ENCODE measurements around the gene ZNF319. TPM values are rescaled to one million over a fixed set of nuclear protein-coding genes. Genes with fewer than 3 reads are reported as not detected.
A peak's percentile ranks its signal among the peaks of the same experiment; 100 is the strongest.

The ZNF319 gene
- total and polyA plus RNA-seq, 7 experiments from 2014 or later, result 4.4 to 20.8 (median 12.5) TPM

GRCh38 chr16:58029410-58029809, 28.9 kb upstream of the ZNF319 start:
- H3K9me3 ChIP-seq (ENCODE audit: control insufficient read depth in 2 of 3, low read length in 3 of 3), result no peaks in the 10 kb centered on the region
- Mint-ChIP-seq H3K4me1 (peaks cover 0 to 13% (median 8%) of the 10 kb centered on the region in 7 donors), H3K36me3 (no peaks in the 10 kb centered on the region), H3K27ac (no peak overlapping the region), H3K4me3 (peak overlapping the region in 1 of 10 donors; percentile 6), H3K27me3 (peaks cover 0 to 28% (median 3%) of the 10 kb centered on the region in 5 donors), H3K9me3 (peaks cover 0 to 1% (median 0%) of the 10 kb centered on the region in 11 donors)
- H3K4me1 ChIP-seq (ENCODE audit: control insufficient read depth in 2 of 2, insufficient read depth in 2 of 2, low read length in 2 of 2), result peaks cover 4 to 6% of the 10 kb centered on the region in 2 donors
- no peaks in the 10 kb centered on the region for H3K27me3 ChIP-seq (ENCODE audit: control insufficient read depth in 2 of 2, insufficient read depth in 2 of 2, low read length in 2 of 2)
- no peaks in the 10 kb centered on the region for H3K36me3 ChIP-seq (ENCODE audit: control insufficient read depth in 2 of 3, insufficient read depth in 3 of 3, low read length in 3 of 3)
- ATAC-seq, result no peak
- intact Hi-C loops (cut with micrococcal nuclease), result loop anchor here in 1 of 2 donors (10.0 kb wide), 1 partner anchor 605 kb away; no protein-coding TSS in a partner anchor
- ChIA-PET CTCF (no interaction called here), POLR2A (no interaction called here)
- no peak for DNase-seq
- H3K4me3 ChIP-seq (ENCODE audit: low read length), result no peak overlapping the region
- H3K27ac ChIP-seq (ENCODE audit: low read depth, low read length), result no peak overlapping the region

DNA sequence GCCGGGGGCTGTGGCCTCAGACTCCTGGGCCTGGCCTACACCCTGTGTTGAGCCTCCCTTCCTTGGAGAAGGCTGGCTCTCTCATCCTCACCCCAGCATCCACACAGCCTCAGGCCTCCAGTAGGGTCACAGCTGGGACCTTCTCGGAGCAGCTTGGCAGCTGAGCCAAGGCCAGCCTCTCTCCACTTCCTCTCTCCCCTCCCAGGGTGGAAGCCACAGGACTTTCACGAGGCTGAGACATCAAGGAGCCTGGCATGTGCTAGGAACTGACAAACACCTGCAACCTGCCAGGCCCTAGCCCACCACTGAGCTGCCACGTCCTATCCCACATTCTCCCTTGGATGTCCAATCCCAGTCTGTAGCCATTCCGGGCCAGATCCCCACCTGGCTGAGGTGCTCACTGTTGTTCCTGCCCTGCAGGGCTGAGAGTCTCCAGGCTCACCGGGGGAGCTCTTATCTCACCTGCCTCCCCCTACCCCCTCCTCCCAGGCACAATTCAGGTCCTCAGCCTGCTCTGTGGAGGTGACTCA, 28.1 kb upstream of the ZNF319 start:
- no peak for DNase-seq
- H3K27me3 ChIP-seq (ENCODE audit: control insufficient read depth in 2 of 2, insufficient read depth in 2 of 2, low read length in 2 of 2), result no peaks in the 10 kb centered on the region
- H3K4me3 Mint-ChIP-seq, result peak overlapping the region in 1 of 10 donors; percentile 33
- ChIA-PET POLR2A (interaction anchor here (0.5 kb wide), 1 partner anchor 186 kb away, joined by 3 read pairs; no protein-coding TSS in a partner anchor), CTCF (no interaction called here)
- no peak overlapping the region for H3K27ac ChIP-seq (ENCODE audit: low read depth, low read length)
- ATAC-seq, result no peak
- H3K27me3 Mint-ChIP-seq, result peaks cover 0 to 36% (median 3%) of the 10 kb centered on the region in 5 donors
- H3K27ac Mint-ChIP-seq, result no peak overlapping the region
- H3K4me3 ChIP-seq (ENCODE audit: low read length), result no peak overlapping the region
- H3K36me3 Mint-ChIP-seq, result no peaks in the 10 kb centered on the region
- peaks cover 0 to 1% (median 0%) of the 10 kb centered on the region in 11 donors for H3K9me3 Mint-ChIP-seq
- H3K4me1 Mint-ChIP-seq, result peaks cover 0 to 14% (median 9%) of the 10 kb centered on the region in 7 donors
- intact Hi-C loops (cut with micrococcal nuclease), result loop anchor here in 1 of 2 donors (10.0 kb wide), 1 partner anchor 606 kb away; no protein-coding TSS in a partner anchor
- H3K9me3 ChIP-seq (ENCODE audit: control insufficient read depth in 2 of 3, low read length in 3 of 3), result no peaks in the 10 kb centered on the region
- no peaks in the 10 kb centered on the region for H3K36me3 ChIP-seq (ENCODE audit: control insufficient read depth in 2 of 3, insufficient read depth in 3 of 3, low read length in 3 of 3)
- peaks cover 4 to 9% of the 10 kb centered on the region in 2 donors for H3K4me1 ChIP-seq (ENCODE audit: control insufficient read depth in 2 of 2, insufficient read depth in 2 of 2, low read length in 2 of 2)

- Mint-ChIP-seq H3K36me3 (no peaks in the 10 kb centered on the region), H3K27ac (peak overlapping the region in 1 of 9 donors; percentile 70), H3K27me3 (peaks cover 0 to 39% (median 3%) of the 10 kb centered on the region in 5 donors), H3K9me3 (peaks cover 0 to 1% (median 0%) of the 10 kb centered on the region in 11 donors), H3K4me3 (peak overlapping the region in 7 of 10 donors; percentile 20 to 93 (median 56)), H3K4me1 (peaks cover 0 to 14% (median 9%) of the 10 kb centered on the region in 7 donors)
- no peak overlapping the region for H3K4me3 ChIP-seq (ENCODE audit: low read length)
- POLR2A ChIA-PET, result interaction anchor here (0.7 kb wide), 1 partner anchor 462 kb away, joined by 3 read pairs; no protein-coding TSS in a partner anchor
- H3K36me3 ChIP-seq (ENCODE audit: control insufficient read depth in 2 of 3, insufficient read depth in 3 of 3, low read length in 3 of 3), result no peaks in the 10 kb centered on the region
- no peaks in the 10 kb centered on the region for H3K27me3 ChIP-seq (ENCODE audit: control insufficient read depth in 2 of 2, insufficient read depth in 2 of 2, low read length in 2 of 2)
- H3K9me3 ChIP-seq (ENCODE audit: control insufficient read depth in 2 of 3, low read length in 3 of 3), result no peaks in the 10 kb centered on the region
- no peak overlapping the region for H3K27ac ChIP-seq (ENCODE audit: low read depth, low read length)
- CTCF ChIA-PET, result interaction anchor here (0.6 kb wide), 1 partner anchor 96 kb away, joined by 3 read pairs; no protein-coding TSS in a partner anchor
- no peak for DNase-seq
- ATAC-seq, result no peak
- peaks cover 4 to 9% of the 10 kb centered on the region in 2 donors for H3K4me1 ChIP-seq (ENCODE audit: control insufficient read depth in 2 of 2, insufficient read depth in 2 of 2, low read length in 2 of 2)
- intact Hi-C loops (cut with micrococcal nuclease), result loop anchor here in 1 of 2 donors (10.0 kb wide), 1 partner anchor 607 kb away; no protein-coding TSS in a partner anchor
Observed at GRCh38 chr16:58027916-58028455, 27.5 kb upstream of the ZNF319 start.

DNA sequence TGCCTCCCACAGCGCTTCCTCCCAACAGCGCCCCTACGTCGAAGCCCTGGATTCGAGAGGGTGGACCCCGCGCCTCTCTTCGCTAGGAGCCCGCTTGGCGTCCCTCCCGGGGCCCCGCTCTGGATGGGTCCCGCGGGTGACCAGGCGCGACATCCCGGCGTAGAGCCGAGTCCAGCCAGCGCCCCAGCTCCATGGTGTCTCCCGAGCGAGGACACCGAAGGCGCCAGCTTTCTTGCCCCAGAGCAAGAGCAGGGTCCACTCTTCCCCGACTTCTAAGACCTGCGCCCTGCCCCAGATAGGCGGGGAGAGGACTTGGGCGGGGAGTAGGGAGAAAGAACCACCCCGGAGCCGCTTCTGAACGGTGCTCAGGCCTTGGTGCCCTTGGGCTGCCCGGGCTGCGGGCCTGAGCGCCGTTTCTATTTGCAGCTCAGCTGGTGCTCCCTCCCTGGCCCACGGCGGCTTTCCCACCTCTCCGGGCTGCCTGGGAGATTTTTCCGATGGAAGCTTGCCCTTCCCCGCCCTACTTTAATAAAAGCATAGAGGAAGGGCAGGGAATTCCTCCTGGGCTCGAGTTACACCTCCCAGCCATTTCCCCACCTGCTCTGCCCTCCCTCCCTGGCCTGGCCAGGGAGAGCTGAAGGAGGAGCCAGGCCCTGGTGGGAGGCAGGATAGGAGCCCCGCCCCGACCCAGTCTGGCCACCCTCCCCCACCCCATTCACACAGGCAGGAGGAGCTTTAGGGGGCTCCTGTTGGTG, 26.9 kb upstream of the ZNF319 start:
- ChIA-PET POLR2A (interaction anchor here (0.7 kb wide), 1 partner anchor 462 kb away, joined by 3 read pairs; no protein-coding TSS in a partner anchor), CTCF (interaction anchor here (0.6 kb wide), 1 partner anchor 96 kb away, joined by 3 read pairs; no protein-coding TSS in a partner anchor)
- H3K9me3 Mint-ChIP-seq, result peaks cover 0 to 1% (median 0%) of the 10 kb centered on the region in 11 donors
- no peaks in the 10 kb centered on the region for H3K36me3 Mint-ChIP-seq
- intact Hi-C loops (cut with micrococcal nuclease), result loop anchor here in 1 of 2 donors (10.0 kb wide), 1 partner anchor 607 kb away; no protein-coding TSS in a partner anchor
- peaks cover 4 to 9% of the 10 kb centered on the region in 2 donors for H3K4me1 ChIP-seq (ENCODE audit: control insufficient read depth in 2 of 2, insufficient read depth in 2 of 2, low read length in 2 of 2)
- no peak overlapping the region for H3K27ac Mint-ChIP-seq
- H3K27ac ChIP-seq (ENCODE audit: low read depth, low read length), result no peak overlapping the region
- peaks cover 0 to 14% (median 9%) of the 10 kb centered on the region in 7 donors for H3K4me1 Mint-ChIP-seq
- peak overlapping the region in 5 of 10 donors; percentile 58 to 93 (median 68) for H3K4me3 Mint-ChIP-seq
- ATAC-seq (no peak), DNase-seq (no peak)
- no peak overlapping the region for H3K4me3 ChIP-seq (ENCODE audit: low read length)
- peaks cover 0 to 39% (median 3%) of the 10 kb centered on the region in 5 donors for H3K27me3 Mint-ChIP-seq
- H3K9me3 ChIP-seq (ENCODE audit: control insufficient read depth in 2 of 3, low read length in 3 of 3), result no peaks in the 10 kb centered on the region
- no peaks in the 10 kb centered on the region for H3K36me3 ChIP-seq (ENCODE audit: control insufficient read depth in 2 of 3, insufficient read depth in 3 of 3, low read length in 3 of 3)
- no peaks in the 10 kb centered on the region for H3K27me3 ChIP-seq (ENCODE audit: control insufficient read depth in 2 of 2, insufficient read depth in 2 of 2, low read length in 2 of 2)

- Histone ChIP-seq H3K36me3 (ENCODE audit: control insufficient read depth in 2 of 3, insufficient read depth in 3 of 3, low read length in 3 of 3) (no peaks in the 10 kb centered on the region), H3K9me3 (ENCODE audit: control insufficient read depth in 2 of 3, low read length in 3 of 3) (no peaks in the 10 kb centered on the region), H3K27me3 (ENCODE audit: control insufficient read depth in 2 of 2, insufficient read depth in 2 of 2, low read length in 2 of 2) (no peaks in the 10 kb centered on the region), H3K4me1 (ENCODE audit: control insufficient read depth in 2 of 2, insufficient read depth in 2 of 2, low read length in 2 of 2) (peaks cover 4 to 9% of the 10 kb centered on the region in 2 donors), H3K4me3 (ENCODE audit: low read length) (peak overlapping the region; percentile 78), H3K27ac (ENCODE audit: low read depth, low read length) (no peak overlapping the region)
- Mint-ChIP-seq H3K4me1 (peaks cover 0 to 14% (median 9%) of the 10 kb centered on the region in 7 donors), H3K36me3 (no peaks in the 10 kb centered on the region), H3K4me3 (peak overlapping the region; percentile 18 to 93 (median 59)), H3K27ac (no peak overlapping the region), H3K27me3 (peaks cover 0 to 39% (median 3%) of the 10 kb centered on the region in 5 donors), H3K9me3 (peaks cover 0 to 1% (median 0%) of the 10 kb centered on the region in 11 donors)
- peak in 2 of 9 donors; percentile 2 to 9 for DNase-seq
- ChIA-PET POLR2A (no interaction called here), CTCF (interaction anchor here (1.0 kb wide), 1 partner anchor 99 kb away, joined by 3 read pairs; no protein-coding TSS in a partner anchor)
- ATAC-seq, result no peak
- intact Hi-C loops (cut with micrococcal nuclease), result loop anchor here in 1 of 2 donors (10.0 kb wide), 1 partner anchor 608 kb away; no protein-coding TSS in a partner anchor
Observed at GRCh38 chr16:58026705-58027160, 26.3 kb upstream of the ZNF319 start.

- H3K4me3 Mint-ChIP-seq, result peak overlapping the region; percentile 18 to 93 (median 59)
- Histone ChIP-seq H3K27me3 (ENCODE audit: control insufficient read depth in 2 of 2, insufficient read depth in 2 of 2, low read length in 2 of 2) (no peaks in the 10 kb centered on the region), H3K9me3 (ENCODE audit: control insufficient read depth in 2 of 3, low read length in 3 of 3) (no peaks in the 10 kb centered on the region), H3K36me3 (ENCODE audit: control insufficient read depth in 2 of 3, insufficient read depth in 3 of 3, low read length in 3 of 3) (no peaks in the 10 kb centered on the region), H3K4me3 (ENCODE audit: low read length) (peak overlapping the region; percentile 78), H3K27ac (ENCODE audit: low read depth, low read length) (no peak overlapping the region), H3K4me1 (ENCODE audit: control insufficient read depth in 2 of 2, insufficient read depth in 2 of 2, low read length in 2 of 2) (peaks cover 4 to 9% of the 10 kb centered on the region in 2 donors)
- peaks cover 0 to 14% (median 9%) of the 10 kb centered on the region in 7 donors for H3K4me1 Mint-ChIP-seq
- DNase-seq (peak in 1 of 9 donors; percentile 11), ATAC-seq (no peak)
- peaks cover 0 to 39% (median 3%) of the 10 kb centered on the region in 5 donors for H3K27me3 Mint-ChIP-seq
- CTCF ChIA-PET, result interaction anchor here (0.7 to 1.0 kb wide), 2 partner anchors 100 to 102 kb away, joined by 3 read pairs; no protein-coding TSS in a partner anchor
- intact Hi-C loops (cut with micrococcal nuclease), result loop anchor here in 1 of 2 donors (10.0 kb wide), 1 partner anchor 609 kb away; no protein-coding TSS in a partner anchor
- H3K9me3 Mint-ChIP-seq, result peaks cover 0 to 1% (median 0%) of the 10 kb centered on the region in 11 donors
- H3K36me3 Mint-ChIP-seq, result no peaks in the 10 kb centered on the region
- H3K27ac Mint-ChIP-seq, result no peak overlapping the region
- POLR2A ChIA-PET, result no interaction called here
Observed at GRCh38 chr16:58026139-58026704, 25.8 kb upstream of the ZNF319 start.

Data from naive thymus-derived CD4-positive, alpha-beta T cell (primary cell).